Stimulated activated naive B cell treated with anti-CD40 and anti-IgM and Interleukin-4, amounts not matched to agents 10 μg/mL and 1 μg/mL and 100 μg/mL, for 72 hours (primary cell): Measurements from ENCODE around the gene MAP1LC3B2.
A peak's percentile ranks its signal among the peaks of the same experiment; 100 is the strongest.

ENCODE experiments used
- ATAC-seq, 2 donors: fragments of 150-1000 bp; cut with Tn5 transposase; replicated peaks; 2 replicates each; pipeline ENCODE4 v1.10.0; 2021; ENCODE audit warnings: moderate library complexity in 1 of 2
- DNase-seq: peaks from one replicate; pipeline ENCODE4 v3.0.0; 2021
- H3K27ac Mint-ChIP-seq: one replicate; pipeline ENCODE4 v1.8.0; 2022; ENCODE audit warnings: mild to moderate bottlenecking, mixed read lengths
- H3K27me3 Mint-ChIP-seq, 2 donors: one replicate each; pipeline ENCODE4 v1.8.0; 2022; ENCODE audit warnings: mixed read lengths in 2 of 2
- H3K36me3 Mint-ChIP-seq, 2 donors: one replicate each; pipeline ENCODE4 v1.8.0; 2022; ENCODE audit warnings: mixed read lengths in 2 of 2, mild to moderate bottlenecking in 1 of 2
- H3K4me1 Mint-ChIP-seq, 2 donors: one replicate each; pipeline ENCODE4 v1.8.0; 2022; ENCODE audit warnings: mixed read lengths in 2 of 2, mild to moderate bottlenecking in 1 of 2
- H3K4me3 Mint-ChIP-seq, 2 donors: one replicate each; pipeline ENCODE4 v1.8.0; 2022; ENCODE audit warnings: mild to moderate bottlenecking in 2 of 2, mixed read lengths in 2 of 2, moderate library complexity in 1 of 2
- H3K9me3 Mint-ChIP-seq, 2 donors: one replicate each; pipeline ENCODE4 v1.8.0; 2022; ENCODE audit warnings: mixed read lengths in 2 of 2, mild to moderate bottlenecking in 1 of 2

MAP1LC3B2 gene

DNA sequence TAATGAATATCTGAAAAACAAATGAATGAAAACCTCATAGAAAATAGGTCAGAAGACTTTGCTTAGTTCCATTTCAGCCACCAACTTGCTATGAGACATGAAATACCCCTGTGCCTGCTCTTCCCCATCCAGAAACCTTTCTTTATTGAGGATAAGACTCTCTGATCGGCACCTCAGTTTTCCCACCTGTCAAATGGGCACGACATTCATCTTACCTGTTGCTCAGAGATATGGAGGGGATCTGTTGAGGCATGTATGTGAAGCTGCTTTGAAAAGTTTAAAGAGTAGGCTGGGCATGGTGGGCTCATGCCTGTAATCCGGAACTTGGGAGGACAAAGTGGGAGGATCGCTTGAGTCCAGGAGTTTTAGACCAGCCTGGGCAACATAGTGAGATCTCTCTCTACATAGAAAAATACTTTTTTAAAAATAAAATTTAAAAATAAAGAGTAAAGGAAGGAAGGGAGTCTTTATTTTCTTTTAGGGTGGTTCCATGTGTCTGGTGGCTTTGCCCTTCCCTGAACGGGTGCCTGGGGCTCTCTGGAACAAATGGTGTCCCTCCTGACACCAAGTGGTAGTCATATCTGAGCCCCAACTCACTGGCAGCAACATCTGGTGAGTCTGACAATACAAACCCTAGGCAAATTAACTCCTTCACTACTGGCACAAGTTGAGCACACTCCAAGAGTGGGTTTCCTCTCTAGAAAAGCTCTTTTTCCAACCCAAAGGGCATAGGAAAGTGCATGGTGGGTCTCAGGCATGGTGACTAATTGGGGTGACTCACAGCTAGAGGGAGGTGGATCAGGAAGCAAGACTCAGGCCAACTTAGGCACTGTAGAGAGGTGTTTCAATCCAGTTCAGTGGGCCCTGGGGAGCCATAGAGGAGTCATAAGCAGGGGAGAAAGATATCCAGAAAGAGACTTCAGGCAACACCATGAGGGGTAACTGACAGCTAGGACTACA is 42.1 kb downstream of the MAP1LC3B2 start:
- peak; percentile 38 to 51 for ATAC-seq
- H3K9me3 Mint-ChIP-seq: no peaks in the 10 kb centered on the region
- DNase-seq: no peak
- H3K36me3 Mint-ChIP-seq: no peaks in the 10 kb centered on the region
- H3K4me3 Mint-ChIP-seq: no peak overlapping the region
- peaks cover 8 to 12% of the 10 kb centered on the region in 2 donors for H3K27me3 Mint-ChIP-seq
- peaks cover 22 to 43% of the 10 kb centered on the region in 2 donors for H3K4me1 Mint-ChIP-seq
- H3K27ac Mint-ChIP-seq: no peak overlapping the region

- Mint-ChIP-seq H3K4me1 (peaks cover 22 to 44% of the 10 kb centered on the region in 2 donors), H3K9me3 (no peaks in the 10 kb centered on the region), H3K27me3 (peaks cover 8 to 12% of the 10 kb centered on the region in 2 donors), H3K36me3 (no peaks in the 10 kb centered on the region), H3K27ac (no peak overlapping the region), H3K4me3 (no peak overlapping the region)
- DNase-seq (no peak), ATAC-seq (no peak)
These were observed 43.0 kb downstream of the MAP1LC3B2 start for GRCh38 chr12:116601933-116602810.

DNA sequence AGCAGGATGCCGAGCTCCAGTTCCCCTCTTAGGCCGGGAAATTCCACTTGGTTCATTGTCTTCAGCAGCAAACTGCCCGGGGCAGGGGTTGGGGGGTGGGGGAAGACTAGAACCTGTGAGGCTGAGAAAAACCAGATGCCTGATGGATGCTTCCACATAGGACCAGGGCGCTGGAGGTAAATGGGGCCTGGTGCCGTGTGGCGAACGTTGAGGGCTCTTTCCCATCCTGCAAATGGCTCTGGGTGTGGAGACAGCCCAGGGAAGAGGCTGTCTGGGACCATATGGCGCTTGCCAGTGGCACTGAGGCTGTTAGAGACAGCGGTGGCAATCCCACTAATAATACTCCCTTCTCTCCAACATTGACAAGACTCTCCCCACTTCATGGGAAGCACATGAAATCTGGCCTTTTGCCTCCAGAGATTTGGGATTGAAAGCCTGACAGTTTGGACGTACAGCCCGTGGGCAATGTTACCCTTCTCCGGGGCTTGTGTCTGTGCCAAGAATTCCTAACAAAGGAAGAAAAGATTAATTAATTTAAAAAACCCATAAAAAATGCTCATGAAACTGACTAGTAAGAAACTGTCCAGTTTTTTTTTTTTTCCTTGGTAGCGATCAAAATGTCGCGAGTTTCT is 44.5 kb downstream of the MAP1LC3B2 start:
- Mint-ChIP-seq H3K4me1 (peaks cover 19 to 43% of the 10 kb centered on the region in 2 donors), H3K4me3 (no peak overlapping the region), H3K9me3 (peaks cover 0 to 2% of the 10 kb centered on the region in 2 donors), H3K36me3 (no peaks in the 10 kb centered on the region), H3K27ac (no peak overlapping the region), H3K27me3 (peaks cover 8 to 12% of the 10 kb centered on the region in 2 donors)
- ATAC-seq: no peak
- no peak for DNase-seq

DNA sequence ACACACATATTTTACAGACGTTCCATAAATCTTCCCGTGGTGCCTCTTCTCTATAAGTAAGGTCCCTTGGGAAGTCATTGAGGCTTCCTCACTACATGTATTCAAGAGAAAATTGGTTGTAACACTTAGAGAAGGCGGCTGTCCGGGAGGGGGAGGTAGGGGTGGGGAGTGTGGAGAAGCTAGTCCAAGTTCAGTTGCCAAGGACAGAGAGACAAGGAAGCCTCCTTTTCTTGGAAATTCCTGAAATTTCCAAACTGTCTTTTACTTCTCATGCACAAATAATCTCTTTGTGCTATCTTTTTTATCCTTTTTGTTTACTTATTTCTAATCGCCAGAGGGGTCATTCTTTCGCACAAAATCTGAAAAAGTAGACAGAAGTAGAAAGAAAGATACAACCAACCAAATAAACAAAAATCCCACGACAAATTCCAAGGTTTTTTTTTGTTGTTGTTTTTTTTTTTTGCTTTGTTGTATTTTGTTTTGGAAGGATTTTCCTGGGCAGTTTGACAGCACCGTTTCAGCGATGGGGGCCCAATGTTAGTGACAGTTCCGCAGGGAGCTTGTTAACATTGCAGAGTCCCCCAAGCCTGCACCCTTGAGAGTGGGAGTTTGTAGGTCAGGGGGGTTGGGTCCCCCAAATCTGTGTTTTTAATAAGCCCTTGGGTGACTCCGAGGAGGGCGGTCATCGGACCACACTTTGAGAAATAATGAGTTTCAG is 45.2 kb downstream of the MAP1LC3B2 start:
- no peak for DNase-seq
- H3K27ac Mint-ChIP-seq: no peak overlapping the region

GRCh38 chr12:116604951-116605641 is 45.9 kb downstream of the MAP1LC3B2 start:
- DNase-seq (no peak), ATAC-seq (no peak)
- no peak overlapping the region for H3K4me3 Mint-ChIP-seq
- H3K36me3 Mint-ChIP-seq: no peaks in the 10 kb centered on the region
- peaks cover 14 to 37% of the 10 kb centered on the region in 2 donors for H3K4me1 Mint-ChIP-seq
- H3K9me3 Mint-ChIP-seq: peaks cover 0 to 2% of the 10 kb centered on the region in 2 donors
- peaks cover 8 to 12% of the 10 kb centered on the region in 2 donors for H3K27me3 Mint-ChIP-seq
- no peak overlapping the region for H3K27ac Mint-ChIP-seq

More for the DNA sequence above, 45.2 kb downstream of the MAP1LC3B2 start:
- no peak for ATAC-seq
- Mint-ChIP-seq H3K36me3 (no peaks in the 10 kb centered on the region), H3K9me3 (peaks cover 0 to 2% of the 10 kb centered on the region in 2 donors), H3K4me3 (no peak overlapping the region), H3K4me1 (peaks cover 16 to 39% of the 10 kb centered on the region in 2 donors), H3K27me3 (peaks cover 8 to 12% of the 10 kb centered on the region in 2 donors)

GRCh38 chr12:116606397-116606796 is 47.2 kb downstream of the MAP1LC3B2 start:
- DNase-seq (no peak), ATAC-seq (no peak)
- Mint-ChIP-seq H3K27me3 (peaks cover 8 to 12% of the 10 kb centered on the region in 2 donors), H3K4me3 (no peak overlapping the region), H3K36me3 (no peaks in the 10 kb centered on the region), H3K27ac (no peak overlapping the region), H3K4me1 (peaks cover 14 to 36% of the 10 kb centered on the region in 2 donors), H3K9me3 (peaks cover 0 to 2% of the 10 kb centered on the region in 2 donors)

DNA sequence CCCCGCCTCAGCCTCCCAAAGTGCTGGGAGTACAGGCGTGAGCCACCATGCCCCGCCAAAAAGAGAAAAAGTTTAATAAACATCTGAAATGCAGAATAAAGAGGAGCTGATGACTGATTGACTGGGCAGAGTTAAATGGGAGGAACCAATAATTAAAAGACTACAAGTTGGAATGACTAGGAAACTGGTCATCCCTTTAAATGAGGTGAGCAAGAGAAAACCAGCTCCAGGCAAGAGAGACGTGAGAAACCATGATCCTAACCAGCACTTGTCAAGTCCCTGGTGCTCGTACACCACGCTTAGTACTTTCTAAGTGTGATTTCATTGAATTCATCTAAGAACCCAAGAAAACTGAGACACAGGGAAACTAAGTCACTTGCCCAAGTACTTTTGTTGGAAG is 47.9 kb downstream of the MAP1LC3B2 start:
- DNase-seq: no peak
- Mint-ChIP-seq H3K4me1 (peaks cover 10 to 29% of the 10 kb centered on the region in 2 donors), H3K27ac (no peak overlapping the region), H3K27me3 (peaks cover 8 to 12% of the 10 kb centered on the region in 2 donors), H3K4me3 (no peak overlapping the region), H3K36me3 (no peaks in the 10 kb centered on the region), H3K9me3 (peaks cover 0 to 2% of the 10 kb centered on the region in 2 donors)
- ATAC-seq: no peak

GRCh38 chr12:116609319-116610114 is 50.3 kb downstream of the MAP1LC3B2 start:
- Mint-ChIP-seq H3K36me3 (no peaks in the 10 kb centered on the region), H3K9me3 (peaks cover 0 to 2% of the 10 kb centered on the region in 2 donors), H3K27ac (no peak overlapping the region), H3K27me3 (peaks cover 7 to 8% of the 10 kb centered on the region in 2 donors), H3K4me3 (no peak overlapping the region), H3K4me1 (peaks cover 10 to 26% of the 10 kb centered on the region in 2 donors)
- DNase-seq: no peak
- peak; percentile 47 to 62 for ATAC-seq

GRCh38 chr12:116610971-116611541 is 51.9 kb downstream of the MAP1LC3B2 start:
- ATAC-seq: no peak
- DNase-seq: no peak
- no peak overlapping the region for H3K27ac Mint-ChIP-seq
- H3K4me1 Mint-ChIP-seq: peaks cover 6 to 12% of the 10 kb centered on the region in 2 donors
- H3K4me3 Mint-ChIP-seq: no peak overlapping the region
- H3K9me3 Mint-ChIP-seq: peaks cover 0 to 2% of the 10 kb centered on the region in 2 donors
- H3K27me3 Mint-ChIP-seq: no peaks in the 10 kb centered on the region
- H3K36me3 Mint-ChIP-seq: no peaks in the 10 kb centered on the region

- Mint-ChIP-seq H3K4me3 (no peak overlapping the region), H3K27me3 (no peaks in the 10 kb centered on the region), H3K27ac (no peak overlapping the region), H3K4me1 (peaks cover 6 to 9% of the 10 kb centered on the region in 2 donors), H3K9me3 (peaks cover 0 to 2% of the 10 kb centered on the region in 2 donors), H3K36me3 (no peaks in the 10 kb centered on the region)
- DNase-seq: no peak
- no peak for ATAC-seq
These were observed 53.3 kb downstream of the MAP1LC3B2 start for GRCh38 chr12:116612436-116612835.

DNA sequence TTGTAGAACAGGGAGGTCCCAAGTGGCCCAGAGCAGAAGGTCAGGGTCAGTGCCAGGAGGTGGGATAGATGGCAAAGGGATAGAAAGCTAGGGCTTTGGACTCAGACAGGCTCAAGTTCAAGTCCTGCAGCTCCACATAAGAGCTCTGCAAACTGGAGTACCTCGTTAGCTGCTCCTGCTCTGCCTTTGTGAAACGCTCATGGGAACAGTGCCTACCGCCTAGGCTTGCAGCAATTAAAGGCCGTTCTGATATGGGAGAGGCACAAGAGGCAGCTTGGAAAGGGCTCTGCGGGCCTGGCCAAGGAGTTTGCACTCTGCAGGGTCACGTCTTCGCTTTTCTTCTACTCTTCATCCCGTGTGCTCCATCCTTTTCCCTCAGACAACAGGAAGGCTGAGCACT is 54.1 kb downstream of the MAP1LC3B2 start:
- Mint-ChIP-seq H3K4me1 (peaks cover 6 to 9% of the 10 kb centered on the region in 2 donors), H3K9me3 (no peaks in the 10 kb centered on the region), H3K27me3 (no peaks in the 10 kb centered on the region), H3K27ac (no peak overlapping the region), H3K36me3 (no peaks in the 10 kb centered on the region), H3K4me3 (no peak overlapping the region)
- ATAC-seq (no peak), DNase-seq (no peak)
